HG02588 (cell line): ENCODE results near the gene NPHP4.

Experiments
- ATAC-seq: cut with Tn5 transposase; IDR thresholded peaks from one replicate; pipeline ENCODE4 v1.9.1; 2021; ENCODE audit warnings: mild to moderate bottlenecking, moderate library complexity; ENCODE audit not compliant: unreplicated experiment

Gene NPHP4

GRCh38 chr1:5839161-5839880 is 152.9 kb downstream of the NPHP4 start:
- no peak for ATAC-seq

- no peak for ATAC-seq
These were observed 154.1 kb downstream of the NPHP4 start for GRCh38 chr1:5837976-5838653.

DNA sequence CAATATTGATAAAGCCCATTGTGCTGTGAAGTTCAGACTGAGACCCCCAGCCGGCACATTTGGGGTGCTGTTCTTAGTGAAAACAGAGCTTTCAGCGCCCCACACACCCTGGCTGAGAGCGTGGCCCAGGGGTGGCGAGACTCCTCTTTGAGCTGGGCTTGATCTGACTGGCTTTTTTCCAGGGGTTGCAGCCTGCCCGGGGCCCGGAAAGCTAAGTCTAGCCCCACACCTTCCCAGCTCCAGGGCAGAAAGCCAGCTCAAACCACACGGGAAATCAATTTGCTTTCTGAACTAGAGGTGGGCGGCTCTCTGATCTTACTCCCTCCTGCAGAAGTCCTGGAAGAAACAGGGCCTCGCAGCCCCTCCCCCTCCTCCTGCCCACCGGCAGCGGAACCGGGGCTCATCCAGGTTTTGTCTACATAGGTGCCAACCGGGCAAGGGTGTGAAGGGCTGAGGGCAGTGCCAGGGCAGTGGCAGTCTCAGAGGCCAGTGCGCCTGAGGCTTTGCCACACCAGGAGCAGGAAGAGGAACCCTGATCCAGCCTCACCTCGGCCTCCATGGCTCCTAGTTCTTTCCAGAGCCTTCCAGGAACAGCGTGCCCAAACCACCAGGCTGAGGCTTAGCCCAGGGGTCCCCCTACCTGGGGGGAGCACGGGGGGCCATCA is 155.3 kb downstream of the NPHP4 start:
- no peak for ATAC-seq

GRCh38 chr1:5835179-5835562 is 157.1 kb downstream of the NPHP4 start:
- no peak for ATAC-seq

GRCh38 chr1:5834477-5835178 is 157.6 kb downstream of the NPHP4 start:
- ATAC-seq: no peak

DNA sequence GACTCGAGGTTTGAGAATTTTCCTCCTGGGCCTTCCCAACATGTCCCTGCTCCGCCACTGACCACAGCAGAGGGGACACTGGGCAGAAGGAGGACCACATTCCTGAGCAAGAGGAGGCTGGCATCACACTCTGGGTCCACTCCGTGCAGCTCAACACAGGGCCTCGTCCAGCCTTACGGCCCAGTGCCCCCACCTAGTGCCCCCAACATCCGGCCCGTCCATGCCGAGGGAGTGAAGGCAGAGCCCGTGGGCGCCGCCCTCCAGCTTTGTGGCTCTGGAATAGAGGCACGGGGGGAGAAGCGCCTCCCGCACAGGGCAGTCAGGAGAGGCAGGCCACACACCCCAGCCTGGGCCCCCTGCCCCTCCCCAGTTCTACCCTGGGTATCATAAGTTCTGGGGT is 158.3 kb downstream of the NPHP4 start:
- no peak for ATAC-seq

DNA sequence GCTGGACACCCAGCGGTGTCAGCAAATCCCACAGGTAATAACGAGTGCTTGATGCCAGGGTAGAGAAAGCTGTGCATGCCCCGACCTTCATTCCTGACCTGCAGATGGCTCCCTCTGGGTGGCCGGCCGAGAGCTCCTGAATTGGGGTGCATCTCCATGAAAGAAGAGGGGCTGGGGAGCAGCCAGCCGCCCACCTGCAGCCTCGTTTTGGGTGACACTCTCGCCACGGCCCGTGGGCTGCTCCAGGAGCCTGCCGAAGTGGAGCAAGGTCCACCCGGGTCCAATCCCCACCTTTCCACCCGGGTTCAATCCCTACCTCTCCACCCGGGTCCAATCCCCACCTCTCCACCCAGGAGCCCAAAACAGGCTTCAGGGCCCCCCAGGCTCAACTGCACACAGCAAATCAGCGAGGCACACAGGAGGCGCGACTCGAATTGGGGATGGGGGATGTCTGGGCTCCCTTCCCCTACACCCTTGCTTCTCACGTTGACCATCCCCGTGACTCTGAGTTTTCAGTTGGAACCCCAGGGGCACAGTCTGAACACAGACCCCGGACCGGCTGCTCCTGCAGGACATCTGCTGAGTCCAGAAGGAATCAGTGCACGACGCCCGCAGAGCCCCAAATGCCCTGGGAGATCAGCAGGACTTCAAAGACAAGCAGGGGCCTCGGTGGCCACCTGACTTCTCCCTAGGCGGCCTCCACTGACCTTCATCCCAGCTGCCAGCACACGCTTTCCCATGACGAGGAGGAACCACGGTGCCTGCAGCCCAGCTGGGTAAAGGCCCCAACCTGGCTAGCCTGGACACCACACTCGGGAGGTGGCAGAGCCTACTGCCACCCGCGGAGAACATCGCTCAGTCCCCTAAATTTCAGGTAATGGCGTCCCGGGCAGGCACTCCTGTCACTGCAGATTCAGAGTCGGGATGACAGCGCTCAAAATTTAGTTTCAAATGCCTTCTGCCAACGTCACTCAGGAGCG is 159.0 kb downstream of the NPHP4 start:
- no peak for ATAC-seq

GRCh38 chr1:5831600-5832335 is 160.5 kb downstream of the NPHP4 start:
- ATAC-seq: no peak

GRCh38 chr1:5830771-5831599 is 161.2 kb downstream of the NPHP4 start:
- no peak for ATAC-seq

DNA sequence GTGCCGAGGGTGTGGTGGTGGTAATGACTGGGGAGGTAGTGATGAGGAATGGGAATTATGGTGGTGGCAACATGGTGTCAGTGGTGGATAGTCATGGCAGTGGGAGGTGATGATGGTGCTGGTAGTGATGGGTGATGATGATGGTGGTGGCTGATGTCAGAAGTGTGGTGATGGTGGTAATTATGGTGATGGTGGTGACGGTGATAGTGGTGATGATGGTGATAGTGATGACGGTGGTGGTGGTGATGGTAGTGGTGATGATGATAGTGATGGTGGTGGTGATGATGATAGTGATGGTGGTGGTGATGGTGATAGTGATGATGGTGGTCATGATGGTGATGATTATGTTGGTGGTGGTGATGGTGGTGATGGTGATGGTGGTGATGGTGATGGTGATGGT is 162.8 kb downstream of the NPHP4 start:
- no peak for ATAC-seq

DNA sequence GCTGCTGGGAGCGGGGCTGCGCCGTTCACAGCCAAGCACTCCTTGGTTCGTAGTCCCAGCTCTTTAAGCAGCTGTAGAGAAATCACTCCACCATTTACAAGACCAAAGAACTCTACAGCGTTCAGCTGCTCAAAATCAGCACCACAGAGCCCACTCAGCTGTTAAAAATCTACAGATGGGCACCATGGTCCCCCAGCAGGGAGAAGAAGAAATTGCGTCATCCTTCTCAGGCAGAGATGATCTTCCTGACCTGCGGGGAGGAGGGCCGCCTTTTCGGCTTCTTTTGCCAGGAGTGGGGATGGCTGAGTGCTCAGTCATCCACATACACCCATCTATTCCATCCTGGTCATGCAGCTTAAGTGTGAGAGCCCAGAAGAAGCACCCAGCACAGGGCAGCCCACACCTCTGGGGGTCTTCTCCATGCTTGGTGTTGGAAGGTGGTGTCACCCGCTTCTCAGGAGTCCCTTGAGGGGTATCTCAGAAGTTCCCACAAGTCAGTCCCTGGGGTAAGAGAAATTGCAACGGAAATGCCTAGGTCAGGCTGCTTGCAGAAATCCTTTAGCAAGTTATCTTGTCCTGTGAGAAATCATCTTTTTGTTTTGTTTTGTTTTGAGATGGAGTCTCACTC is 163.8 kb downstream of the NPHP4 start:
- ATAC-seq: no peak

GRCh38 chr1:5827516-5827915 is 164.7 kb downstream of the NPHP4 start:
- ATAC-seq: no peak

GRCh38 chr1:5826601-5827000 is 165.6 kb downstream of the NPHP4 start:
- no peak for ATAC-seq

DNA sequence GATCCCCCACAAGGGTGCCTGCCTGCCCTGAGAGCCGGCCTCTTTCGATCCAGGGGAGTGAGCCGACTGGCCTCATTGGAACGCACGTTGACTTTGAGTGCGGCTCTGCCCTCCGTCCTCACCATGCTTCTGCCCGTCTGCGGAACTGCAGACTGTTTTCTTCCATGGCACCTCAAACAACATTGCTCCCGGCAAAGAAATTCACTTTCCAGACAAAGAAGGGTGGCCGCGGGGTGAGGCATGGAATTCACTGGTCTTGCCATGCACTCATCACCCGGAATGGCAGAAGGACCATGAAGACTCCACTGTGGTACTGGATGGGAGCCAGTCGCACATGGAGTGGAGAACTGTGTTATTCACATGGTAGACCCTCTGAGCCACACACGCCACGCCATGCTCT is 169.5 kb downstream of the NPHP4 start:
- ATAC-seq: no peak

DNA sequence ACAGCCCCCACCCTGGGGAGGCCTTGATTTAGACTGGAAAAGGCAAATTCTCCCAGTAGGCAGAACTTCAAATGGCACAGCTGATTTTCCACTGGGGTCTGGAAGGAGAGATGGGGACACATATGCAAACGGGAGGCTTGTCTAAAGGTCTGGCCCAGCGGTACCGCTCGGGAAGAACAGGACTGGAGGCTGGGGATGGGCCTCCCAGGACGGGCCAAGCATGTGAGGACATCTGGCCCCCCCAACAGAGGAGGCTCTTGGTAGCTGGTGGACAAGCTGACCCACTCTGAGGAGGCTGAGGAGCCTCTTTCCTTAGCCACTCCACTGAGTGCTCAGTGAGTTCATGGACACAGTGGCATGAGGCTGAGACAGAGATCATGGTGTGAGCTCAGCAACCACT is 170.0 kb downstream of the NPHP4 start:
- no peak for ATAC-seq

DNA sequence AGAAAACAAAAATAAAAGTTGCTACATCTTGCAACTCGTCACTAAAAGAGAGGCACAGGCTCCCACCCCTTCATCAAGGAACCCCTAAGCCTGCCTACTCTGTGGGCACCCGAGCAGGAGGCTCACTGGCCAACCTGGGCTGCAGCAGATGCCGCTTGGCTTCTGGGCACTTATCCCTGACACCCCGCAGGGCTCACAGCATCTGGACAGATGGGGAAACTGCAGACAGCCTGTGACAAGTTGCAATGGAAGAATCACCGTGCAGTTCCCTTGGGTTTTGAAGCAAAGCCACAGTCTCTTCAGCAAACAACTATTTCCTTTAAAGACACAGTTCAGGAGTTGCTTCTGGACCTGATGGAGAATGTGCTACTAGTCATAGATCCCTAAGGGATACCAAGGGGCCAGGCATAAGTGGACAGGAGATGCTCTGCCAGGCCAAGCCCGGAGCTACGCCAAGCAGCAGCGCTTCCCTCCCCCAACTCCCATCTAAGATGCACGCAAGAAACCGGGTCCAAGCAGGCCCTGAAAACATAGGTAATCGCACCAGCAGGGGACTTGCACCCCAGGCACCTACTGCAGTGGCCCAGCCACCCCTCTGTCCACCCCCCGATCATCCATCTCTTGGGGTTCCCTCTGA is 170.6 kb downstream of the NPHP4 start:
- ATAC-seq: no peak

- no peak for ATAC-seq
These were observed 172.2 kb downstream of the NPHP4 start for GRCh38 chr1:5820026-5820421.
